ENCODE results near the gene MAST4.

- no peak for TF ChIP-seq CTCF (IDR thresholded peaks at IDR 0.05; ENCODE audit: control extremely low read depth in 1 of 3, insufficient read depth in 1 of 3, low read depth in 1 of 3, low read length in 3 of 3)
- TF ChIP-seq POLR2AphosphoS5 (IDR thresholded peaks at IDR 0.05; ENCODE audit: low read depth, low read length): no peak
- no peak for TF ChIP-seq CEBPB (IDR thresholded peaks at IDR 0.05; ENCODE audit: low read depth, low read length)
- no peak for TF ChIP-seq ZNF274 (IDR thresholded peaks at IDR 0.05; ENCODE audit: borderline replicate concordance, extremely low read depth, low read length)
- TF ChIP-seq SIN3A (conservative IDR thresholded peaks at IDR 0.05 in 1 of 2, IDR thresholded peaks at IDR 0.05 in 1 of 2; ENCODE audit: low read depth in 1 of 2, low read length in 2 of 2): no peak
Observed at GRCh38 chr5:66608501-66608900, 12.3 kb downstream of the MAST4 start.

All from H1 (cell line).